ENCODE data around the gene AGPAT4.

AGPAT4 gene

GRCh38 chr6:161110028-161110779 is 163.7 kb downstream of the AGPAT4 start:
- no peak for DNase-seq (ENCODE audit: low spot score)

GRCh38 chr6:161109366-161109765 is 164.5 kb downstream of the AGPAT4 start:
- no peak for DNase-seq (ENCODE audit: low spot score)

GRCh38 chr6:161108916-161109315 is 164.9 kb downstream of the AGPAT4 start:
- no peak for DNase-seq (ENCODE audit: low spot score)

GRCh38 chr6:161107779-161108730 is 165.8 kb downstream of the AGPAT4 start:
- no peak for DNase-seq (ENCODE audit: low spot score)

- DNase-seq (ENCODE audit: low spot score), result no peak
Observed at GRCh38 chr6:161105408-161105807, 168.5 kb downstream of the AGPAT4 start.

- DNase-seq (ENCODE audit: low spot score), result no peak
Observed at GRCh38 chr6:161104966-161105365, 168.9 kb downstream of the AGPAT4 start.

- no peak for DNase-seq (ENCODE audit: low spot score)
Observed at GRCh38 chr6:161103475-161103874, 170.4 kb downstream of the AGPAT4 start.

GRCh38 chr6:161101517-161101916 is 172.3 kb downstream of the AGPAT4 start:
- DNase-seq (ENCODE audit: low spot score), result no peak

GRCh38 chr6:161100072-161100471 is 173.8 kb downstream of the AGPAT4 start:
- DNase-seq (ENCODE audit: low spot score), result no peak

GRCh38 chr6:161095916-161096315 is 177.9 kb downstream of the AGPAT4 start:
- no peak for DNase-seq (ENCODE audit: low spot score)

- no peak for DNase-seq (ENCODE audit: low spot score)
Observed at GRCh38 chr6:161094955-161095354, 178.9 kb downstream of the AGPAT4 start.

- no peak for DNase-seq (ENCODE audit: low spot score)
Observed at GRCh38 chr6:161091972-161092701, 181.7 kb downstream of the AGPAT4 start.

GRCh38 chr6:161091151-161091550 is 182.7 kb downstream of the AGPAT4 start:
- DNase-seq (ENCODE audit: low spot score), result no peak

- no peak for DNase-seq (ENCODE audit: low spot score)
Observed at GRCh38 chr6:161088676-161089328, 185.1 kb downstream of the AGPAT4 start.

- DNase-seq (ENCODE audit: low spot score), result no peak
Observed at GRCh38 chr6:161085246-161085645, 188.6 kb downstream of the AGPAT4 start.

GRCh38 chr6:161082215-161082614 is 191.6 kb downstream of the AGPAT4 start:
- no peak for DNase-seq (ENCODE audit: low spot score)

GRCh38 chr6:161080263-161080970 is 193.4 kb downstream of the AGPAT4 start:
- no peak for DNase-seq (ENCODE audit: low spot score)
